GM21390 (cell line): ENCODE results near the gene TOMM40L.

ENCODE experiments used
- ATAC-seq: cut with Tn5 transposase; IDR thresholded peaks from one replicate; pipeline ENCODE4 v1.9.1; 2021; ENCODE audit not compliant: unreplicated experiment

The TOMM40L gene

GRCh38 chr1:161196521-161197451 is 29.1 kb upstream of the TOMM40L start:
- ATAC-seq: no peak

GRCh38 chr1:161197560-161198193 is 28.2 kb upstream of the TOMM40L start:
- ATAC-seq: no peak

DNA sequence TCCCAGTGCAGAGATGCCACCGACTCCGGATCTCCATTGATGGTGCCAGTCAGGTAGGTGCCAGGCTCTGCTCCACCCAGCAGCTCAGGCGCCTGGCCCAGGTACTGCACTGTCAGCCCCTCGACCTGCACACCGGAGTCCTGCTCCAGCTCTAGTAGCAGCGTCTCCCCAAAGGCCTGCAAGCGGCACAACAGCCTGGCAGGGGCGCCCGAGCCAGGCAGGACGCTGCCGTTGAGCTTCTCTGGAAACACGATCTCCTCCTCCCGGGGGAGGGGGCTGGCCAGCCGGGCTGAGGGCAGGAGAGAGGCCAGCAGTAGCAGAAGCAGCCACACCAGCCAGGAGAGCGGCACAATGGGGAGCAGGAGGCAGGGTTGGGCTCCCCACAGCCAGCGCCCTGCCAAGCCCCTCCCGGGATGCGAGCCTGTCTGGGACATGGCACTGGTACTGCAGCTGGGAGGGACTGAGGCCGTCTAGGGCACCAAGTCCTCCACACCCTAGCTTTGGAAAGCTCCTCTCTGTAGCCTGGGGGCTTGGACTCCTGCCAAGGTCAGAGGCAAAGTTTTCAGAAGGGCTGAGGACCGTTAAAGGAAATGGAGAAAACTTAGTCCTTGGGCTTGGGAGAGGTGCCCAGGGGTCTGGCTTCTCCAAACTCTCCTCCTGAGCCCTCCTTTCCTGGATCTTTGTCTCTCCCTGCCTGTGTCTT is 27.5 kb upstream of the TOMM40L start:
- ATAC-seq: no peak

DNA sequence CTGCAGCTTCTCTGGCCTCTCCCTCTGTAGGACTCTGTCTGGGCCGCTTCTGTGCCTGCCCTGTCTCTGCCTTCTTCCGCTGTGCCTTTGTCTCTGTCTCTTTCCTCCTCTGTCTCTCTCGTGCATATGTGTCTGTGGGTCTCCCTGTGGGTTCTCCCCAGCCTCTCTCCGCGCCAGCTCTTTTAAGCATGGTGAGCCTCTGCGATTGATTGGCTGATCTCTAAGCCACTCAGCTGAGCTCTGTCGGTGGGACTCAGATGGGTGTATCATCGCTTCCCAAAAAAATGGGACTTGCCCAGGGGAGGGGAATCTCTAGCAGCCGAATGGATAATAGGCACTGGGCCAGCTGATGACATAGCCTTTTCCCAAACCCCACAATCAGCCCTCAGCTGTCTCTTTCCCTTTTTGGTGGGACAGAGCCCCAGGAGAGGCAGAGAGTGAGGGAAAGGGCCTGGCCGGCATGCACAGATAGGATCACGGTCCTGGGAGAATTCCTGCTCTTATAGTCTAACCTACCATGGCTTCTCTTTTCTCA is 26.9 kb upstream of the TOMM40L start, which contains the start of gene ADAMTS4:
Gene ADAMTS4 (minus strand): TSS at position 158 of the 535 bp plus-strand sequence. CDS start 427 bp downstream, outside the sequence.
- ATAC-seq: no peak

DNA sequence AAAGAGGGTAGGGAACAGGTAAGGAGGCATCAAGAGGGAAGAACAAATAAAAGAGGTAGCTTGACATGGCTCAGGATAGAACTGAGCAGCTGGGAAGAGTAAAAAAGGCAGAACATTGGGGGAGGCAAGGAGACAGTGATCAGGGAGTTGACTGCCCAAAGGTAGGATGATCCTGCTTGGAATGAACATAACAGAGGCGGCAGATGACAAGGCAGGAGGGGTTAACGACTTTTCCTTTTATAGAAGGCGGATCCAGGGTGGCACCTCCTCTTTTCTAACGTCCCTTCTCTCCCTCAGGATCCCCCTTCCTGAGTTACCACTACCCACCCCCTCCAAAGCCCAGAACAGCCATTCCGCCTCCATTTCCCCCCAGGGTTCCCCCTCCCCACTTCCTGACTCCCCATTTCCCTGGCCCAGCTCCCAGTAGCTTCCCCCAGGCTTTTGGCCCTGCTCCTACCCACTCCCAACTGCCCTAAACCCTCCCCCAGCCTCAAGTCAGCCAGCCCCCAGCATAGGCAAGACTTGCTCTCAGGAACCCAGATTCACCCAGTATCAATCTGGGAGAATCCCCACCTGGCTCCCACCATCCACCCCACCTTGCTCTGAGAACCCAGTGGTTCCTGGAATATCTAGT is 26.2 kb upstream of the TOMM40L start:
- no peak for ATAC-seq

GRCh38 chr1:161200421-161200991 is 25.4 kb upstream of the TOMM40L start:
- no peak for ATAC-seq

DNA sequence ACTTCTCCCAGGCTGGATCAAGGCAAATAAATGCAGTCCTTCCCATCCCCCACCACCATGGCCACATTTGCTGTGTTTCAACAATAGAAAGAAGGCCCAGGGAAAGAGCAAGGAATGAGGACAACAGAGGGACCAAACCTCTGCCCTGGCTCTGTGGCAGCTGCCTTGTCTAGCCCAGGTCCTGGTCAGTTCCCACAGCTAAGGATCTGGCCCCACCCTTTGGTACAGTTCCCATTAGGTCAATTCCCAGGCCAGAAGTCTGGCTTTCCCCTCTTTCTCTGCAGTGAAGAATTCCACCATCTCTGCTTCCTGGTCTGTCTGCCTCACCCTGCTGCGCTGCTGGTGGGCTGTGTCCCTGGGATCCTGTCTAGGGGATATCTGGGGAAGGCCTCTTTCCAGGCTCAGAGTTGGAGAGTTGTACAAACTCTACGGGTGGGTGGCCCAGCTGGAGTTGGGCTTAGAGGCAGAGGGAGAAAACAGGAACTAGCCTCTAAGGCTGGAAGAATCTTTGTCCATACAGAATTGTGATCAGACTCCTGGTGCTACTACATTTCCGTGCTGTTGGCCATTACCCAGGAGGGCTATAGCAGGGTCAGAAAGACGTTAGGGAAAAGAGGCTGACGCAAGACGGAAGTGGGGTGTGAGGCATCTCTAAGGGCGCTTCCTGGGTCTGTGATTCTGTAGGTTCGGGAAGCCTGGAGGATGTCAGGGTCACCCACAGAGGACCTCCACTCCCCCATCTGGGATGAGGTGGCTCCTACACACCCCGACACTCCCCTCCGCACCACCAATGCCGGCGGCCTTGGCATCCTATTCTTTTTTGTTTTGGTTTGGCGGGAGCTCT is 24.6 kb upstream of the TOMM40L start:
- no peak for ATAC-seq

DNA sequence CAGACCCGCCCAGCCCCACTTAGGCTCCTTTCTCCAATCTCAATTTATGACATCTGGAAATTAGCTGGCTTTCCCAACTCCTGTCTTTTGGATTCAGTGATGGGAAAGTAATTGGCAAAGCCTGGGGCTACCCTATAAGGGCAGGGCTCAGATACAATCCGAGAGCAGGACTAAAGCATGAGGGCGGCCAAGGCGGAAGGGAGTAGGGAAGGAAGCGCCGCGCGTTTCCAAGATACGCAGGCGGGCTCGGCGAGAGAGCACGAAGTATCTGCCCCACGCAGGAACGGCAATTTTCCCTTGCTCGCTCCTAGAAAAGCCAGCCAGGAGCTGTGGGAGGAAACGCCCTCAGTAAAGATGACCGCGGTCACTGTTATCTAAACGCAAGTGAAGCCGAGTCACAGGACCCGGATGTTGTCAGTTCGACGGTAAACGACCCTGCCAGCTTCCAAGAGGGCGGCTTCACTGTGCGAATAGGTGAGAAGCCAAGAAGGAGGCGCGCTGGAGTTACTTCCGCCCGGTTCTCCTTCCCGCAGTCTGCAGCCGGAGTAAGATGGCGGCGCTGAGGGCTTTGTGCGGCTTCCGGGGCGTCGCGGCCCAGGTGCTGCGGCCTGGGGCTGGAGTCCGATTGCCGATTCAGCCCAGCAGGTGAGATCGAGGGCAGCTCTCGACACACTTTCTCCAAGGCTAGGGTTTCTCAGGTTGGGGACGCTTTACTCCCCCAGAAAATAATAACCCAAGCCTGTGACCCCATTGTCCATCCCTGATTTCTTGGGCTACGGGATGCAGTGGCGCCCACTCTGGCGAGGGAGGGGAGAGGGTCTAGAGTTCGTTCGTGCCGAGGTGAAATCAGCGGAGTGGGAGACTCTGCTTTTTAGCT is 23.8 kb upstream of the TOMM40L start, which contains the start of gene NDUFS2:
Gene NDUFS2 (plus strand): TSS at position 532 of the 877 bp plus-strand sequence. CDS start 19 bp downstream, at position 551.
- ATAC-seq: peak; percentile 98

- no peak for ATAC-seq
These were observed 19.3 kb upstream of the TOMM40L start for GRCh38 chr1:161206411-161207140.

- no peak for ATAC-seq
These were observed 18.7 kb upstream of the TOMM40L start for GRCh38 chr1:161207173-161207572.

DNA sequence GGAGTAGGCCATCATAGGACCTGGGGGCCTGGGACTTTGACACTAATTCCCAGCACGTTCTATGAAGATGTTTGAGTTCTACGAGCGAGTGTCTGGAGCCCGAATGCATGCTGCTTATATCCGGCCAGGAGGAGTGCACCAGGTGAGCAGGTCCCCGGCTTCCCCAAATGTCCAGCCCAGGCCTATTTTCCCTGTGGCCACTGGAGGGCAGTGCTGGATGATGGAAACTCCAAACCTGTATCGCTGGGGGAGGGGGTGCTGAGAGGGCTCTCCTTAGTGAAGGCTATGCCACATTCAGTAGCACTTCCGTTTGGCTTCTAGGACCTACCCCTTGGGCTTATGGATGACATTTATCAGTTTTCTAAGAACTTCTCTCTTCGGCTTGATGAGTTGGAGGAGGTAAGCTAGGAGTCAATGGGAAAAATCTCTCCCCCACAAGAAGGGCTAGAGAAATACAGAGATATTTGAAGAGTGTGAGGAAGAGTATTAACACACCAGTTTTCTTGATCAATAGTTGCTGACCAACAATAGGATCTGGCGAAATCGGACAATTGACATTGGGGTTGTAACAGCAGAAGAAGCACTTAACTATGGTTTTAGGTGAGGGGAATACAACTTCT is 16.0 kb upstream of the TOMM40L start:
- ATAC-seq: no peak

- ATAC-seq: no peak
These were observed 11.5 kb upstream of the TOMM40L start for GRCh38 chr1:161214369-161214768.

GRCh38 chr1:161215076-161215475 is 10.8 kb upstream of the TOMM40L start, which contains the start of gene FCER1G:
TSS of gene FCER1G (plus strand) at chr1:161215295. CDS start at chr1:161215322, 27 bp downstream.
- ATAC-seq: no peak

- peak; percentile 81 for ATAC-seq
These were observed 8.7 kb upstream of the TOMM40L start for GRCh38 chr1:161216945-161217712.

DNA sequence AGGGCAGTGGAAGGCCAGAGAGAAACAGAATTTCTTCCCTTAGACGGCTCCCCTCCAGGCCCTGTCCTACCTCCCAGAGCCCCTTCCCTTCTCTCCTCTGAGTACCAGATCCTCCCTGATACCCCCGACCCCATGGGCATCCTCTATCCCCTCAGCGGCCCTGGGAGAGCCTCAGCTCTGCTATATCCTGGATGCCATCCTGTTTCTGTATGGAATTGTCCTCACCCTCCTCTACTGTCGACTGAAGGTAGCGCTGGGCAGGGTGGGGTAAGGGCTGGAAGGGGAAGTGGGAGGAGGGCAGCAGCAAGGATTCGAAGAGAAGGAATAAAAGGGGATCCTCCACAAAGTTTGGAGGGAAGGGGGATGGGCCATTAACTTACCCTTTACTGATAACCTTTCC is 8.0 kb upstream of the TOMM40L start:
- ATAC-seq: no peak

- ATAC-seq: no peak
These were observed 7.4 kb upstream of the TOMM40L start for GRCh38 chr1:161218301-161219077.
